ENCODE results near the gene OMA1. TPM values are rescaled to one million over a fixed set of nuclear protein-coding genes. Genes with fewer than 3 reads are reported as not detected.

OMA1 gene
- total RNA-seq, 1 experiment from 2014 or later, result 34.3 TPM

- DNase-seq (ENCODE audit: low read depth), result no peak
These were observed 114.5 kb downstream of the OMA1 start for GRCh38 chr1:58431901-58432620.

Other genes starting within 250 kb of the OMA1 start
- 0.06 TPM in 1 of 2 replicates, not detected in the other for gene TACSTD2, start 30.5 kb upstream of the OMA1 start, total RNA-seq (2014; rRNA removed; shearing (Covaris generic))
- gene MYSM1, start 153.3 kb upstream of the OMA1 start, total RNA-seq (2014; rRNA removed; shearing (Covaris generic)), result 5.9 and 13.0 TPM in 2 replicates
- gene JUN, start 237.3 kb upstream of the OMA1 start, total RNA-seq (2014; rRNA removed; shearing (Covaris generic)), result 161 and 165 TPM in 2 replicates